HEK293 (cell line): ENCODE data around the gene FAM171A1.
A peak's percentile ranks its signal among the peaks of the same experiment; 100 is the strongest.

ENCODE experiments used
- CTCF ChIA-PET: fragments of 350-600 bp; formaldehyde crosslinking; extraction: SDS; loops from one replicate; lab custom pipeline; 2021; ENCODE audit warnings: antibody characterized with exemption; lab: Yijun Ruan, JAX
- POLR2A ChIA-PET: fragments of 300-600 bp; formaldehyde crosslinking; extraction: SDS; loops from one replicate; lab custom pipeline; 2020; ENCODE audit warnings: antibody characterized with exemption, inconsistent platforms; lab: Yijun Ruan, JAX
- H3K27ac ChIP-seq: fragments of 200-500 bp; sonication (Bioruptor generic); 2 replicates; pipeline ENCODE4 v1.5.1; 2014; ENCODE audit warnings: low read depth, low read length, control low read depth, inconsistent platforms; ENCODE audit errors: extremely low read depth
- H3K36me3 ChIP-seq, 2 experiments: fragments of 200-500 bp in 1 of 2; sonication (Bioruptor generic) in 1 of 2; 1 replicate in 1 of 2; 2 replicates in 1 of 2; pipeline ENCODE4 v1.5.1; 2014 to 2017; ENCODE audit warnings: inconsistent platforms in 2 of 2, low read length in 2 of 2; ENCODE audit not compliant: control insufficient read depth in 2 of 2, insufficient read depth in 1 of 2
- H3K4me1 ChIP-seq: fragments of 200-500 bp; sonication (Bioruptor generic); 2 replicates; pipeline ENCODE4 v1.5.1; 2014; ENCODE audit warnings: mild to moderate bottlenecking, low read length, inconsistent platforms; ENCODE audit not compliant: control insufficient read depth, insufficient read depth
- H3K4me3 ChIP-seq: 2 replicates; pipeline ENCODE4 v1.5.1; 2011; ENCODE audit warnings: low read depth, mild to moderate bottlenecking, control low read depth, low read length, moderate library complexity
- H3K9me3 ChIP-seq: fragments of 200-500 bp; sonication (Bioruptor generic); 2 replicates; pipeline ENCODE4 v1.5.1; 2014; ENCODE audit warnings: low read depth, low read length, inconsistent platforms; ENCODE audit not compliant: control insufficient read depth, insufficient read depth
- GLIS1 ChIP-seq: fragments of 450-650 bp; formaldehyde crosslinking; IDR thresholded peaks from 2 replicates; pipeline ENCODE4 v1.5.1; 2016; ENCODE audit warnings: missing biosample characterization, missing genetic modification characterization
- IKZF3 ChIP-seq: fragments of 450-650 bp; IDR thresholded peaks from 2 replicates; pipeline ENCODE4 v1.5.0; 2018; ENCODE audit warnings: missing biosample characterization, mild to moderate bottlenecking, missing genetic modification characterization, moderate library complexity
- YY1 ChIP-seq: fragments of 450-650 bp; formaldehyde crosslinking; IDR thresholded peaks from 2 replicates; pipeline ENCODE4 v1.5.1; 2018; ENCODE audit warnings: missing biosample characterization, missing genetic modification characterization
- ZBTB8A ChIP-seq: fragments of 450-650 bp; formaldehyde crosslinking; IDR thresholded peaks from 2 replicates; pipeline ENCODE4 v1.5.1; 2016; ENCODE audit warnings: missing biosample characterization, missing genetic modification characterization
- ZEB2 ChIP-seq: fragments of 450-650 bp; formaldehyde crosslinking; IDR thresholded peaks from 2 replicates; pipeline ENCODE4 v1.5.1; 2016; ENCODE audit warnings: missing biosample characterization, missing genetic modification characterization
- ZNF132 ChIP-seq: fragments of 450-650 bp; formaldehyde crosslinking; IDR thresholded peaks from 2 replicates; pipeline ENCODE4 v1.5.1; 2017; ENCODE audit warnings: missing biosample characterization, missing genetic modification characterization, borderline replicate concordance
- ZNF169 ChIP-seq: fragments of 450-650 bp; formaldehyde crosslinking; IDR thresholded peaks from 2 replicates; pipeline ENCODE4 v1.5.1; 2016; ENCODE audit warnings: missing biosample characterization, missing genetic modification characterization
- ZNF202 ChIP-seq: fragments of 450-650 bp; formaldehyde crosslinking; IDR thresholded peaks from 2 replicates; pipeline ENCODE4 v1.5.1; 2016; ENCODE audit warnings: missing biosample characterization, missing genetic modification characterization, borderline replicate concordance
- ZNF335 ChIP-seq: fragments of 450-650 bp; formaldehyde crosslinking; conservative IDR thresholded peaks from 2 replicates; pipeline ENCODE4 v1.5.1; 2016; ENCODE audit warnings: missing biosample characterization, missing genetic modification characterization
- ZNF426 ChIP-seq: fragments of 450-650 bp; formaldehyde crosslinking; IDR thresholded peaks from 2 replicates; pipeline ENCODE4 v1.5.1; 2017; ENCODE audit warnings: missing biosample characterization, missing genetic modification characterization, mild to moderate bottlenecking, inconsistent platforms, moderate library complexity
- ZNF626 ChIP-seq: fragments of 450-650 bp; sonication (Bioruptor Pico); formaldehyde crosslinking; IDR thresholded peaks from 2 replicates; pipeline ENCODE4 v1.5.1; 2018; ENCODE audit warnings: missing biosample characterization, missing genetic modification characterization, inconsistent platforms
- ZNF660 ChIP-seq: fragments of 450-650 bp; IDR thresholded peaks from 2 replicates; pipeline ENCODE4 v1.5.1; 2018; ENCODE audit warnings: missing biosample characterization, mild to moderate bottlenecking, missing genetic modification characterization
- ZNF707 ChIP-seq: fragments of 450-650 bp; formaldehyde crosslinking; IDR thresholded peaks from 2 replicates; pipeline ENCODE4 v1.5.1; 2016; ENCODE audit warnings: missing biosample characterization, missing genetic modification characterization
- ZNF785 ChIP-seq: fragments of 450-650 bp; formaldehyde crosslinking; IDR thresholded peaks from 2 replicates; pipeline ENCODE4 v1.5.1; 2016; ENCODE audit warnings: missing biosample characterization, missing genetic modification characterization
- ZNF792 ChIP-seq: fragments of 450-650 bp; formaldehyde crosslinking; IDR thresholded peaks from 2 replicates; pipeline ENCODE4 v1.5.1; 2016; ENCODE audit warnings: missing biosample characterization, missing genetic modification characterization
- ZSCAN18 ChIP-seq: fragments of 450-650 bp; formaldehyde crosslinking; IDR thresholded peaks from 2 replicates; pipeline ENCODE4 v1.5.1; 2016; ENCODE audit warnings: missing biosample characterization, missing genetic modification characterization
- TF ChIP-seq, protein P1 (sequence below): fragments of 450-650 bp; formaldehyde crosslinking; IDR thresholded peaks from 2 replicates; pipeline ENCODE4 v1.5.1; 2017; ENCODE audit warnings: missing biosample characterization, missing genetic modification characterization
- TF ChIP-seq, protein P2 (sequence below): fragments of 450-650 bp; formaldehyde crosslinking; IDR thresholded peaks from 2 replicates; pipeline ENCODE4 v1.5.1; 2016; ENCODE audit warnings: missing biosample characterization, missing genetic modification characterization, low read depth
- TF ChIP-seq, protein P3 (sequence below): fragments of 450-650 bp; formaldehyde crosslinking; IDR thresholded peaks from 2 replicates; pipeline ENCODE4 v1.5.1; 2016; ENCODE audit warnings: missing biosample characterization, missing genetic modification characterization

The FAM171A1 gene

GRCh38 chr10:15167411-15168290 is 203.4 kb downstream of the FAM171A1 start (continued):
- no peak for TF ChIP-seq ZNF660 (tag by site-specific recombination)

DNA sequence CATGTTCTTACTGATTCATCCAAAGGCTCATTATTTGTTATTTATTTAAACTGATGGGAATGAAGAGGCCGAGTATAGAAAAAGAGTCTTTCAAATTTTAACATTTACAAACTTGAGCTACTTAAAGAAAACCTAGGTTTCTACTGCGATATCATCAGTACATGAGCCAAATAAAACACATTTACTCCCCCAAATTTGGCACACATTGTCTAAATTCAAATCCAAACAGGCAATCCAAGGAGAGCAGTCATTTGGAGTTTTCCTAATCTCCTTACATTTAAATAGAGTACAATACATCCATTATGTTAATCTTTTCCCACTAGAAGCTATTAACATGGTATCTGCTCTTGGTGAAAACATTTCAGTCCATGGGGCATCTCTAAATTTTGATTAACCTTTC is 204.8 kb downstream of the FAM171A1 start:
- Histone ChIP-seq H3K4me1 (peaks cover 25% of the 10 kb centered on the region), H3K9me3 (no peaks in the 10 kb centered on the region), H3K27ac (no peak overlapping the region), H3K4me3 (no peak overlapping the region), H3K36me3 (no peaks in the 10 kb centered on the region; a peak in 1 of 3 replicates)
- TF ChIP-seq ZNF169 (tag by site-specific recombination) (no peak), ZNF785 (tag by site-specific recombination) (no peak), ZNF202 (no peak), GLIS1 (tag by site-specific recombination) (no peak), ZNF707 (tag by site-specific recombination) (no peak), ZNF335 (tag by site-specific recombination) (peak; percentile 71), YY1 (tag by site-specific recombination) (no peak), ZBTB8A (tag by site-specific recombination) (no peak), ZSCAN18 (tag by site-specific recombination) (no peak), ZNF626 (no peak), ZNF426 (tag by site-specific recombination) (no peak), IKZF3 (tag by site-specific recombination) (peak; percentile 22; the same call in 1 of the 2 replicates)
- TF ChIP-seq, protein P1, sequence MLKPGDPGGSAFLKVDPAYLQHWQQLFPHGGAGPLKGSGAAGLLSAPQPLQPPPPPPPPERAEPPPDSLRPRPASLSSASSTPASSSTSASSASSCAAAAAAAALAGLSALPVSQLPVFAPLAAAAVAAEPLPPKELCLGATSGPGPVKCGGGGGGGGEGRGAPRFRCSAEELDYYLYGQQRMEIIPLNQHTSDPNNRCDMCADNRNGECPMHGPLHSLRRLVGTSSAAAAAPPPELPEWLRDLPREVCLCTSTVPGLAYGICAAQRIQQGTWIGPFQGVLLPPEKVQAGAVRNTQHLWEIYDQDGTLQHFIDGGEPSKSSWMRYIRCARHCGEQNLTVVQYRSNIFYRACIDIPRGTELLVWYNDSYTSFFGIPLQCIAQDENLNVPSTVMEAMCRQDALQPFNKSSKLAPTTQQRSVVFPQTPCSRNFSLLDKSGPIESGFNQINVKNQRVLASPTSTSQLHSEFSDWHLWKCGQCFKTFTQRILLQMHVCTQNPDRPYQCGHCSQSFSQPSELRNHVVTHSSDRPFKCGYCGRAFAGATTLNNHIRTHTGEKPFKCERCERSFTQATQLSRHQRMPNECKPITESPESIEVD (tag by site-specific recombination), result peak; percentile 77
- ChIA-PET POLR2A (no interaction called here), CTCF (interaction anchor here (0.7 to 1.5 kb wide), 4 partner anchors 10 to 203 kb away, joined by 3 read pairs; no protein-coding TSS in a partner anchor)

- Histone ChIP-seq H3K9me3 (no peaks in the 10 kb centered on the region), H3K36me3 (no peaks in the 10 kb centered on the region; a peak in 1 of 3 replicates)
- POLR2A ChIA-PET, result interaction anchor here (0.6 kb wide), 1 partner anchor 203 kb away, joined by 6 read pairs; no protein-coding TSS in a partner anchor
- CTCF ChIA-PET, result interaction anchor here (0.9 kb wide), 1 partner anchor 59 kb away, joined by 3 read pairs; no protein-coding TSS in a partner anchor
- 0 out of 2 replicates have a peak, but pooled peaks have one; percentile 11 for TF ChIP-seq ZEB2 (tag by site-specific recombination)
- TF ChIP-seq ZNF792 (tag by site-specific recombination), result no peak
- TF ChIP-seq ZNF132 (tag by site-specific recombination), result no peak
- TF ChIP-seq, protein P2, sequence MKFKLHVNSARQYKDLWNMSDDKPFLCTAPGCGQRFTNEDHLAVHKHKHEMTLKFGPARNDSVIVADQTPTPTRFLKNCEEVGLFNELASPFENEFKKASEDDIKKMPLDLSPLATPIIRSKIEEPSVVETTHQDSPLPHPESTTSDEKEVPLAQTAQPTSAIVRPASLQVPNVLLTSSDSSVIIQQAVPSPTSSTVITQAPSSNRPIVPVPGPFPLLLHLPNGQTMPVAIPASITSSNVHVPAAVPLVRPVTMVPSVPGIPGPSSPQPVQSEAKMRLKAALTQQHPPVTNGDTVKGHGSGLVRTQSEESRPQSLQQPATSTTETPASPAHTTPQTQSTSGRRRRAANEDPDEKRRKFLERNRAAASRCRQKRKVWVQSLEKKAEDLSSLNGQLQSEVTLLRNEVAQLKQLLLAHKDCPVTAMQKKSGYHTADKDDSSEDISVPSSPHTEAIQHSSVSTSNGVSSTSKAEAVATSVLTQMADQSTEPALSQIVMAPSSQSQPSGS (tag by site-specific recombination), result peak; percentile 67
- TF ChIP-seq, protein P1 (tag by site-specific recombination), result peak; percentile 73
- TF ChIP-seq, protein P3, sequence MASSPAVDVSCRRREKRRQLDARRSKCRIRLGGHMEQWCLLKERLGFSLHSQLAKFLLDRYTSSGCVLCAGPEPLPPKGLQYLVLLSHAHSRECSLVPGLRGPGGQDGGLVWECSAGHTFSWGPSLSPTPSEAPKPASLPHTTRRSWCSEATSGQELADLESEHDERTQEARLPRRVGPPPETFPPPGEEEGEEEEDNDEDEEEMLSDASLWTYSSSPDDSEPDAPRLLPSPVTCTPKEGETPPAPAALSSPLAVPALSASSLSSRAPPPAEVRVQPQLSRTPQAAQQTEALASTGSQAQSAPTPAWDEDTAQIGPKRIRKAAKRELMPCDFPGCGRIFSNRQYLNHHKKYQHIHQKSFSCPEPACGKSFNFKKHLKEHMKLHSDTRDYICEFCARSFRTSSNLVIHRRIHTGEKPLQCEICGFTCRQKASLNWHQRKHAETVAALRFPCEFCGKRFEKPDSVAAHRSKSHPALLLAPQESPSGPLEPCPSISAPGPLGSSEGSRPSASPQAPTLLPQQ (tag by site-specific recombination), result 0 out of 2 replicates have a peak, but pooled peaks have one; percentile 25
- TF ChIP-seq IKZF3 (tag by site-specific recombination), result peak; percentile 26; the same call in 1 of the 2 replicates
- TF ChIP-seq, all 188 proteins: peak for 5
- Histone ChIP-seq H3K4me3 (no peak overlapping the region), H3K4me1 (peaks cover 21% of the 10 kb centered on the region), H3K27ac (no peak overlapping the region)
Observed at GRCh38 chr10:15163253-15163828, 207.7 kb downstream of the FAM171A1 start.
